ENCODE results near the gene GDE1. TPM values are rescaled to one million over a fixed set of nuclear protein-coding genes. Genes with fewer than 3 reads are reported as not detected.

Gene GDE1
- total RNA-seq, 4 donors from 2014 or later: 41.7 to 65.0 (median 58.6) TPM

DNA sequence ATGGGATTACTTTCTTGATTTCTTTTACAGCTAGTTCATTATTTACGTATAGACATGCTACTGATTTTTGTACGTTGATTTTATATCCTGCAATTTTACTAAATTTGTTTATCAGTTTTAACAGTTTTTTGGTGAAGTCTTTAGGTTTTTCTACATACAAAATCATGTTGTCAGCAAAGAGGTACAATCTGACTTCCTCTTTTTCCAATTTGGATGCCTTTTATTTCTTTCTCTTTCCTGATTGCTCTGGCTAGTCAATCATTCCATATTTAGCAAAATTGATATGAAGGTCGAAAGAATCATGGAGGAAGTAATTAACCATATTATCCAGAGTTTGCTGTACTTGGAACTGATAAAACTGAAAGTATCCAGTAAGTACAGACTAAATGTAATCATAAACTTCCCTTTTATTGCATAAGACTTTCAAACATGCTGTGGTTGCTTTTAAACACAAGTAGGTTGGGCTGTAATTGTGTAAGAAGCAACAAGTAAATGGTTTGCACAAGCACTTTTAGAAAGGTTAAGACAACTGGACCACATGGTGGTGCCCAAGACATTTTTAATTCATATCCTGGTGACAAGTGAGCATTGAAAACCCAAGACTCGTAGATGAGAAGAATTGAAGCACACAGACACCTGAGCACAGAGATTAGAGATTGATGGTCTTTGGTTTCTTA is 8.4 kb downstream of the GDE1 start:
- 80 to 88% methylated on average over 4 of the region's 4 CpGs for WGBS, 2 donors
- intact Hi-C loops (cut with DNase I; ENCODE audit: low total_unique reads): no loop called here
- no peak for DNase-seq (ENCODE audit: low spot score in 2 of 2)
- no peak overlapping the region for H3K4me3 ChIP-seq (ENCODE audit: low read depth, poor library complexity, severe bottlenecking)
- TF ChIP-seq CTCF (IDR thresholded peaks at IDR 0.05) (no peak), POLR2A (IDR thresholded peaks at IDR 0.05) (no peak)

DNA sequence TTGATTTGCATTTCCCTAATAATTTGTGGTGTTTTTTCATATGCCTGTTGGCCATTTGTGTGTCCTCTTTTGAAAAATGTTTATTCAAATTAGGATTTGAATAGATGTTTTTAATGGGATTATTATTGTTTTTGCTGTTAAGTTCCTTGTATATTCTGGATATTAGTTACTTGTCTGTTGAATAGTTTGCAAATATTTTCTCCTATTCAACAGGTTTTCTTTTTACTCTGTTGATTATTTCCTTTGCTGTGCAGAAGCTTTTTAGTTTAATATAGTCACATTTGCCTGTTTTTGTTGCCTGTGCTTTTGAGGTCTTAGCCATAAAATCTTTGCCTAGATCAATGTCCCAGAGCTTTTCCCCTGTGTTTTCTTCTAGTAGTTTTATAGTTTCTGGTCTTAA is 9.6 kb downstream of the GDE1 start:
- TF ChIP-seq POLR2A (IDR thresholded peaks at IDR 0.05) (no peak), CTCF (IDR thresholded peaks at IDR 0.05) (no peak)
- no peak overlapping the region for H3K4me3 ChIP-seq (ENCODE audit: low read depth, poor library complexity, severe bottlenecking)
- DNase-seq (ENCODE audit: low spot score in 2 of 2): no peak
- intact Hi-C loops (cut with DNase I; ENCODE audit: low total_unique reads): no loop called here

- TF ChIP-seq POLR2A (IDR thresholded peaks at IDR 0.05): no peak
- no peak for TF ChIP-seq CTCF (IDR thresholded peaks at IDR 0.05)
- no peak overlapping the region for H3K4me3 ChIP-seq (ENCODE audit: low read depth, poor library complexity, severe bottlenecking)
- WGBS, 2 donors: 80 to 83% methylated on average over 2 of the region's 2 CpGs
- intact Hi-C loops (cut with DNase I; ENCODE audit: low total_unique reads): loop anchor here (10.0 kb wide), 1 partner anchor 123 kb away; no protein-coding TSS in a partner anchor
- no peak for DNase-seq (ENCODE audit: low spot score in 2 of 2)
Measured at GRCh38 chr16:19507867-19508266, 14.0 kb downstream of the GDE1 start.

DNA sequence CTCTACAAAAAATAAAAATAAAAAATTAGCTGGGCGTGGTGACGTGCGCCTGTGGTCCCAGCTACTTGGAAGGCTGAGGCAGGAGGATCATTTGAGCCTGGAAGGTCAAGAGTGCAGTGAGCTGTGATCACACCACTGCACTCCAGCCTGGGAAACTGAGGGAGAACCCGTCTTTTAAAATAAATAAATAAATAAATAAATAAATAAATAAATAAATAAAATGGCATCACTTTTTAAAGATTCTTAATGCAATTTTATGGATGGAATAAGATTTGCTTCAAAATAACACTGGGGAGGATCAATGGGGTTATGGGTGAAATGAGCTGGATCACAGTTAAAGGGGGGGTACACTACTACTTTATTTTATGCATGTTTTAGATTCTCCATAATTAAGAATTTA is 14.9 kb downstream of the GDE1 start:
- no peak for TF ChIP-seq CTCF (IDR thresholded peaks at IDR 0.05)
- TF ChIP-seq POLR2A (IDR thresholded peaks at IDR 0.05): no peak
- DNase-seq (ENCODE audit: low spot score in 2 of 2): no peak
- 96 to 99% methylated on average over 4 of the region's 4 CpGs for WGBS, 2 donors
- intact Hi-C loops (cut with DNase I; ENCODE audit: low total_unique reads): loop anchor here (10.0 kb wide), 1 partner anchor 122 kb away; no protein-coding TSS in a partner anchor
- no peak overlapping the region for H3K4me3 ChIP-seq (ENCODE audit: low read depth, poor library complexity, severe bottlenecking)

DNA sequence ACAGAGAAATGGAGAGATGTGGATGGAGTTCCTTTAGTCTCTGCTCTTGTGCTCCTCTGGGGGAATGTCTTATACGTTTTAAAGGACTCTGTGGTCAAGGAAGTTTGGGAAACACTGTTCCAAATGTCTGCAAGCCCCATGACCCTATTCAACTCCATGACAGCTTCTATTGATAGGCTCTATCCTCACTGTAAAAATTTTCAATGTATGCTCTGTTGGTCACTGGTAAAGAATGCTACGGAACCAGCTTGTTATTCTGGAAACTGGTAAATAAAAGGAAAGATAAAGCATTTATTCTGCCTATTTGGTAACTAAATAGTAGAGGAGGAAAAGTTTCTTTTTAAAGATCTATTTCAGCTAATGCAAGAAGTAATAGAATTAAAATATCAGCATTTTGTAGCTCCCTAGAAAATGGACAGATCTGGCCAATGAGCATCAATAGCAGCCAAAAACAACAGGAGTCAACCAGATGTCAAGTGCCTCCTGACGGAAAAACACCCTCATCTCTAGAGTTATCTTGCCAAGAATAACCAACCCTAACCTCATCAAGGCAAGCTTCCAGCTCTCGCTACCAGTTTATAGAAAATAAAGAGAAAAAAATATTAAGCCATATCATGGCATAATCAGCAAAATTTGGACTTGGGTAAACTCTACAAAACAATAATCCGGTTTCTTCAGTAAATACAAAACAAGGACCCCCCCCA is 16.1 kb downstream of the GDE1 start:
- TF ChIP-seq CTCF (IDR thresholded peaks at IDR 0.05) (no peak), POLR2A (IDR thresholded peaks at IDR 0.05) (no peak)
- intact Hi-C loops (cut with DNase I; ENCODE audit: low total_unique reads): loop anchor here (10.0 kb wide), 1 partner anchor 121 kb away; no protein-coding TSS in a partner anchor
- 54 to 67% methylated on average over 5 of the region's 5 CpGs for WGBS, 2 donors
- no peak for DNase-seq (ENCODE audit: low spot score in 2 of 2)
- no peak overlapping the region for H3K4me3 ChIP-seq (ENCODE audit: low read depth, poor library complexity, severe bottlenecking)

All from lower leg skin (tissue), 4 donors.